ENCODE measurements around the gene HPSE2. TPM values are rescaled to one million over a fixed set of nuclear protein-coding genes. Genes with fewer than 3 reads are reported as not detected.

HPSE2 gene
- total RNA-seq, 1 donor from 2014 or later, result not detected

- DNase-seq (ENCODE audit: low spot score), result no peak
- H3K27me3 Mint-ChIP-seq (ENCODE audit: unreplicated experiment), result no peaks in the 10 kb centered on the region
- TF ChIP-seq CTCF (IDR thresholded peaks at IDR 0.05; ENCODE audit: unreplicated experiment), result no peak
- H3K36me3 Mint-ChIP-seq (ENCODE audit: low read depth, unreplicated experiment), result no peaks in the 10 kb centered on the region
- H3K4me1 Mint-ChIP-seq (ENCODE audit: unreplicated experiment), result peaks cover 5% of the 10 kb centered on the region
- H3K27ac Mint-ChIP-seq (ENCODE audit: unreplicated experiment), result no peak overlapping the region
- no peaks in the 10 kb centered on the region for H3K9me3 Mint-ChIP-seq (ENCODE audit: unreplicated experiment)
- H3K4me3 Mint-ChIP-seq (ENCODE audit: unreplicated experiment), result no peak overlapping the region
Measured at GRCh38 chr10:98582363-98582762, 653.3 kb downstream of the HPSE2 start.

GRCh38 chr10:98577578-98577977 is 658.1 kb downstream of the HPSE2 start:
- H3K27me3 Mint-ChIP-seq (ENCODE audit: unreplicated experiment), result peaks cover under 1% of the 10 kb centered on the region
- peaks cover 16% of the 10 kb centered on the region for H3K4me1 Mint-ChIP-seq (ENCODE audit: unreplicated experiment)
- no peak overlapping the region for H3K4me3 Mint-ChIP-seq (ENCODE audit: unreplicated experiment)
- H3K36me3 Mint-ChIP-seq (ENCODE audit: low read depth, unreplicated experiment), result no peaks in the 10 kb centered on the region
- no peak for TF ChIP-seq CTCF (IDR thresholded peaks at IDR 0.05; ENCODE audit: unreplicated experiment)
- H3K9me3 Mint-ChIP-seq (ENCODE audit: unreplicated experiment), result no peaks in the 10 kb centered on the region
- H3K27ac Mint-ChIP-seq (ENCODE audit: unreplicated experiment), result no peak overlapping the region
- DNase-seq (ENCODE audit: low spot score), result no peak

- peaks cover 2% of the 10 kb centered on the region for H3K27me3 Mint-ChIP-seq (ENCODE audit: unreplicated experiment)
- no peaks in the 10 kb centered on the region for H3K9me3 Mint-ChIP-seq (ENCODE audit: unreplicated experiment)
- no peak for DNase-seq (ENCODE audit: low spot score)
- peaks cover 16% of the 10 kb centered on the region for H3K4me1 Mint-ChIP-seq (ENCODE audit: unreplicated experiment)
- no peak overlapping the region for H3K4me3 Mint-ChIP-seq (ENCODE audit: unreplicated experiment)
- no peaks in the 10 kb centered on the region for H3K36me3 Mint-ChIP-seq (ENCODE audit: low read depth, unreplicated experiment)
- no peak for TF ChIP-seq CTCF (IDR thresholded peaks at IDR 0.05; ENCODE audit: unreplicated experiment)
- no peak overlapping the region for H3K27ac Mint-ChIP-seq (ENCODE audit: unreplicated experiment)
Measured at GRCh38 chr10:98577168-98577567, 658.5 kb downstream of the HPSE2 start.

- H3K27ac Mint-ChIP-seq (ENCODE audit: unreplicated experiment), result no peak overlapping the region
- H3K36me3 Mint-ChIP-seq (ENCODE audit: low read depth, unreplicated experiment), result no peaks in the 10 kb centered on the region
- H3K27me3 Mint-ChIP-seq (ENCODE audit: unreplicated experiment), result peaks cover 2% of the 10 kb centered on the region
Measured at GRCh38 chr10:98576096-98576495, 659.6 kb downstream of the HPSE2 start.

GRCh38 chr10:98572594-98572993 is 663.1 kb downstream of the HPSE2 start:
- DNase-seq (ENCODE audit: low spot score), result no peak
- peaks cover 13% of the 10 kb centered on the region for H3K4me1 Mint-ChIP-seq (ENCODE audit: unreplicated experiment)
- TF ChIP-seq CTCF (IDR thresholded peaks at IDR 0.05; ENCODE audit: unreplicated experiment), result no peak
- H3K27ac Mint-ChIP-seq (ENCODE audit: unreplicated experiment), result no peak overlapping the region
- H3K27me3 Mint-ChIP-seq (ENCODE audit: unreplicated experiment), result peaks cover 4% of the 10 kb centered on the region
- no peak overlapping the region for H3K4me3 Mint-ChIP-seq (ENCODE audit: unreplicated experiment)
- H3K9me3 Mint-ChIP-seq (ENCODE audit: unreplicated experiment), result no peaks in the 10 kb centered on the region
- H3K36me3 Mint-ChIP-seq (ENCODE audit: low read depth, unreplicated experiment), result no peaks in the 10 kb centered on the region

More at GRCh38 chr10:98576096-98576495, 659.6 kb downstream of the HPSE2 start:
- Mint-ChIP-seq H3K4me3 (ENCODE audit: unreplicated experiment) (no peak overlapping the region), H3K9me3 (ENCODE audit: unreplicated experiment) (no peaks in the 10 kb centered on the region), H3K4me1 (ENCODE audit: unreplicated experiment) (peaks cover 16% of the 10 kb centered on the region)
- DNase-seq (ENCODE audit: low spot score), result no peak
- no peak for TF ChIP-seq CTCF (IDR thresholded peaks at IDR 0.05; ENCODE audit: unreplicated experiment)

All from endothelial cell (in vitro differentiated cells).